GM21423 (cell line): Measurements from ENCODE around the gene PCDH15.
"Not testable (repeated sequence)": the region's sequence is repeated elsewhere in the genome, so short reads cannot be mapped to it uniquely, and the experiment has no call there.

Source experiments
- ATAC-seq: cut with Tn5 transposase; IDR thresholded peaks from one replicate; pipeline ENCODE4 v1.9.1; 2021; ENCODE audit warnings: mild to moderate bottlenecking, moderate library complexity; ENCODE audit not compliant: unreplicated experiment

The PCDH15 gene

GRCh38 chr10:54415483-54415882 lies 385.5 kb downstream of the PCDH15 start:
- no peak for ATAC-seq

GRCh38 chr10:54402576-54402975 lies 398.5 kb downstream of the PCDH15 start:
- ATAC-seq: no peak

DNA sequence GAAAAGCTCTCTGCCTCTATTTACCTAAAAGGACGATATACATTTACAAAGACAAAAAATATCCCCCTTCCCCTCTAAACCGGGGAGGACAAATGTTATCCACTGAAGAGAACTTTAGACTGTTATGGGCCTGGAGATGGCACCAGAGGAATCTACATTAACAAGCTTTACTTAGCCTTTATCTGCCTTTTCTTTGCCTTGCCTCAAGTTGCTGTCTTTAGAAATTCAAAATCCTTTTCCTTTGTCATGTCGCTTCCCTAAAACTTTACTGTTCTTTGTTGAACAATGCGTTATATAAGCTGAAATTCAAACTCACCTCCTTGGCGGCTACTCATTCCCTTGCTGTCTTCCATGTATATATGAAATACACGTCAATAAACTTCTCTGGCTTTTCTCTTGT lies 405.0 kb downstream of the PCDH15 start:
- ATAC-seq: no peak

GRCh38 chr10:54394598-54394997 lies 406.4 kb downstream of the PCDH15 start:
- ATAC-seq: not testable (repeated sequence)

- ATAC-seq: no peak
These were observed 428.9 kb downstream of the PCDH15 start for GRCh38 chr10:54372179-54372578.

DNA sequence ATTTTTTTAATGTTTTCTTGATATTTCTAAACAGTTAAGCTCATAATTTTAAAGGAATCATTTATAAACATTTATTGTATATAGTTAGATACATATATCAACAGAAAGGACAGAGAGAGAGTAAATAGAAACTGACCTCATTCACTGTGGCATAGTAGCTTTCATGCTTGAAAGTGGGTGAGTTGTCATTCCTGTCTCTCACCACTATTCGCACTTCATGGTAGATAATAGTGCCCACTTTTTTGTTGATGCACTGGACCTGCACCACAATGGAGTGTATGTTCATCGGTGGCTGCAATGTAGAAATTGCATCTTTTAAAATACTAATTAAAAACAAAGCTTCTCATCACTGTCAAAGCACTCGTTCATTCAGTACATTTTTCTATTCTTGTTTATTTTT lies 432.0 kb downstream of the PCDH15 start:
- no peak for ATAC-seq

GRCh38 chr10:54363390-54363789 lies 437.6 kb downstream of the PCDH15 start:
- ATAC-seq: no peak

GRCh38 chr10:54342058-54342457 lies 459.0 kb downstream of the PCDH15 start:
- no peak for ATAC-seq

DNA sequence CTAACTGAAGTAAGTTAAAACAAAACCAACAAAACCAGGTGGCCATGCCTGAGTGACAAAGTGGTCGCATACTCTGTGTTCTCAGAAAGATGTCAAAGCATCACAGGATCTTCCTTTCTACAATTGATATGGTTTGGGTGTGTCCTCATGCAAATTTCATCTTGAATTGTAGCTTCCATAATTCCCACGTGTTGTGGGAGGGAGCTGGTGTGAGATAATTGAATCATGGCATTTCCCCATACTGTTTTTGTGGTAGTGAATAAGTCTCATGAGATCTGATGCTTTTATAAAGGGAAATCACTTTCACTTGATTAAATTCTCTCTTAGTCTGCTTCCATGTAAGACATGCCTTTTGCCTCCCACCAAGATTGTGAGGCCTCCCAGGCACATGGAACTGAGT lies 465.7 kb downstream of the PCDH15 start:
- ATAC-seq: no peak

DNA sequence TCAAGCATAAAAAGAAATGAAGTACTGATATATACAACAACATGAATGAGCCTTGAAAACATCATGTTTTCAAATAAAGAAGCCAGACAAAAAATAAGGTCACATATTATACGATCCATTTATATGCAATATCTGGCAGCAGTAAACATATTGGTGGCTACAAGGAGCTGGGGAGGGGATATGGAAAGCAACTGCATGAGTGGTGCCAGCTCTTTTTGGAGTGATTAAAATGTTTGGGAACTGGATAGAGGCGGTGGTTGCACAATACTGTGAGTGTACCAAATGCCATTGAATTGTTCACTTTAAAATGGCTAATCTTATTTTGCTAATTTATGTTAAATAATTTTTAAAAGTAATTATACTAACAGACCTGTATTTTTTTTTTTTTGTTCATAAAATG lies 481.7 kb downstream of the PCDH15 start:
- no peak for ATAC-seq

DNA sequence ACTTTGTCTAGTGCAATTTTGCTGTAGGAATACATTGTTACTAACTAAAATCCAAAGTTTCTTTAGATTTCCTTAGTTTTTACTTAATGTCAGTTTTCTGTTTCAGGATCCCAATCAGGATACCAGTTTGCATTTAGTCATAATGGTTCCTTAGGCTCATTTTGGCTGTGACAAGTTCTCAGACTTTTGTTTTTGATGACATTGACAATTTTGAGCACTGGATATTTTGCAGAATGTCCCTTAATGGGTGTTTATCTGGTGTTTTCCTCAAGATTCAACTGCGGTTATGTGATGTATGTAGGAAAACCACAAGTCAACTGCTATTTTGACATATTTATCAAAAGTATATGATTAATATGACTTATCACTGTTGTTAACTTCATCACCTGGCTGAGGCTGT lies 482.6 kb downstream of the PCDH15 start:
- no peak for ATAC-seq

DNA sequence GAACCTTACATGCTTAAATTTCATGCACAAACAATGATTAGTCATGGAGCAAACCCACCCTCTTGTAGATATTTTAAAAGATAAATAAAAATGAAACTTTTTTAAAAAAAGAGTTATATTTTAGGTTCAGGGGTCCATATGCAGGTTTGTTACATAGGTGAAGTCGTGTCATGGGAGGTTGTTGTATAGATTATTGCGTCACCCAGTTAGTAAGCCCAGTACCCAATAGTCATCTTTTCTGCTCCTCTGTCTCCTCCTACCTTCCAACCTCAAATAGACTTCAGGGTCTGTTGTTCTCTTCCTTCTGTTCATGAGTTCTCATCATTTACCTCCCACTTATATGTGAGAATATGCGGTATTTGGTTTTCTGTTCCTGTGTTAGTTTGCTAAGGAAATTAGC lies 486.6 kb downstream of the PCDH15 start:
- no peak for ATAC-seq

DNA sequence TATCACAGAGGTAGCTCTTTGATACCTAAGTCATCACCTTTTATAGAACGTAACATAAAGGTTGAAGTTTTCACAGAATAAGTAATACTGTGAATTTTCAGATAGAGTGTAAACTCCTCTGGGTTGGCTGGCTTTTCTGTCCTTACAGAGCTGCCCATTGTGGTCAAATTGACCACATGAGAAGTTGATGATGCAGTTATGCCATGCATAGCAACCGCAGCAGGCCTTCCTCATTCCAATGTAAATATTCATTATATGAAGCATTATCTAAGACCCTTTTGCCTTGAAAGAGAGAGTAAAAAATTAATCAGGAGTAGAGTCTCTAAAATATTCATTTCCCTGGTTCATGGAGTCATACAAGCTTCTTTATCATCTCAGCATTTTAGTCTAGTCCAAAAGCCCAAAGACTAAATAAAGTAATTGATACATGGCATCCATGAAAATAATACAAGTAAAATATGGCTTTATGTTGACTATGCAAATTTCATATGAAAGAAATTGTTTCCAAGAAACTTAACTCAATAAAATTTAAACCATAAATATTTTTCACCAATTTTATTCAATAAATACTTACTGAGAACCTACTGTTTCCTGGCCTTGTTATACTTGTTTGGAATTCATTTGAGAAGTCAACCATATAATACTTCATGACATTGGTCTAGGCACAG lies 516.4 kb downstream of the PCDH15 start:
- no peak for ATAC-seq

GRCh38 chr10:54282012-54282411 lies 519.0 kb downstream of the PCDH15 start:
- ATAC-seq: no peak

- no peak for ATAC-seq
These were observed 534.6 kb downstream of the PCDH15 start for GRCh38 chr10:54266395-54266794.

- no peak for ATAC-seq
These were observed 538.3 kb downstream of the PCDH15 start for GRCh38 chr10:54262726-54263125.

GRCh38 chr10:54259104-54259503 lies 541.9 kb downstream of the PCDH15 start:
- ATAC-seq: no peak

DNA sequence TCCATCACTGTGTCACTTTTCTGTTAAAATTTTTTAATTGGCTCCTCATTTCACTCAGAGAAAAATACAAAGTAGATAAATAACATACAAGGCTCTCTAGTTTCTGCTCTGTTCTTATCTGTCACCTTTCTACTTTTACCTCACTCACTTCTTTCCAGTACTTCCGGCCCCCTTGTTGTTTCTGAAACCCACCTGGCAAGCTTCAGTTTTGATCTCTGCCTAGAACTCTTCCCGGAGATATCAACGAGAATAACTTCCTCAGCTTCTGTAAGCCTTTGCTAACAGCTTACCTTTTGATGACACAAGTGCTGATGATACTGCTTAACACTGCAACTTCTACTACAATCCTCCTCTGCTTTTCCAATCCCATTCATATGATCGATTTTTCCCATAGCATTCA lies 566.2 kb downstream of the PCDH15 start:
- ATAC-seq: no peak

DNA sequence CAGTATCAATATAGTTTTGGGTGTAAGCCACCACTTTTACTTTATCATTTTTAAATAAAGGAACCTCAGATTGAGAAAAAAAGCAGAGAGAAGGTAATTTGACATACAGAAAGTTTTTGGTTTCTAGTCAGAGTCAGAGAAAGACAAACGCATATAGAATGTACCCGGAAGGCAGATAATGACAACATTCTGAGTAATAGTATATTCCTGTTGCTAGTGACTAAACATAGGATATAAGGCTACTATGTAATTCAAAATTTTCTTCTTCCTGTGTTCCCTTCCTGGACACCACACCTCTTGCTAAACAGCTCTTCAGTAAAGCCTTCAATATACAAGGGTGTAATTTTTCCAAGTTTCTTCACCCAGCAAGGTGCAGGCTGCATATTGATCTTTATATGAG lies 597.6 kb downstream of the PCDH15 start:
- ATAC-seq: no peak

GRCh38 chr10:54198051-54198450 lies 603.0 kb downstream of the PCDH15 start:
- no peak for ATAC-seq

GRCh38 chr10:54194806-54195205 lies 606.2 kb downstream of the PCDH15 start:
- no peak for ATAC-seq

DNA sequence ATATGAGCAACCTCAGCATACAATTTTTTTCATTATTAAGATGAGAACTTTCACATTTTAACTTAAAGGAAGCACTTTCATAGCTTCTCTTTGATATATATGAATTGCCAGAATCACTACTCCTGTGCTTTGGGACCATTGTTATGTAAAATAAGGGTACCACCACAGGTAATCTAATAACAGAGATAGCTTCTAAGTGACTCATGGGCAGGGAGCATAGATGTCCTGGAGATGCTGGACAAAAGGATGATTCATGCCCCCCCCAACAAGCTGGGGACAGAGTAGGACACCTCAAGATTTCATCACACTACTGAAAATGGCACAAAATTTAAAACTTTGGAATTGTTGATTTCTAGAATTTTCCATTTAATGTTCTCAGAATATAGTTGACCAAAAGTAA lies 641.1 kb downstream of the PCDH15 start:
- no peak for ATAC-seq

DNA sequence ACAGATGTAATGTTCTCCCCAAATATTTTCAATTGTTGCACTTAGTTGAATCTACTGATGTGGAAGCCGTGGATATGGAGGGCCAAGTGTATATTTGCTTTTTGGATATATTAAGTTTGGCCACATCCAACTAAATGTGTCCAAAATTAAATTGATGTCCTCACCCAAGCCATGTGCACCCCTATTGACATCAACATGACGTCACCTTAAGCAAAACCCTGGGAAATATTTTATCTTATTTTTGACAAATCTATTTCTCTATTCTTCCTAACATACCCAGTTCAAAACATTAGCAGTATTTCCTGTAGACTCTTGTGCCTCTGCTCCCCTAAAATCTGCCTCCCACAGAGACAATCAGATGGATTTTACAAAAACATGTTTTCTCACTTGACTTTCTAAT lies 652.5 kb downstream of the PCDH15 start:
- ATAC-seq: no peak
